ENCODE data around the gene DDX1. TPM values are rescaled to one million over a fixed set of nuclear protein-coding genes. Genes with fewer than 3 reads are reported as not detected.

Gene DDX1
- total and polyA plus RNA-seq, 9 of the 15 experiments (the other 6 are each of a cell fraction or from before 2014, with no cell fraction given), result 116 to 277 (median 232) TPM

DNA sequence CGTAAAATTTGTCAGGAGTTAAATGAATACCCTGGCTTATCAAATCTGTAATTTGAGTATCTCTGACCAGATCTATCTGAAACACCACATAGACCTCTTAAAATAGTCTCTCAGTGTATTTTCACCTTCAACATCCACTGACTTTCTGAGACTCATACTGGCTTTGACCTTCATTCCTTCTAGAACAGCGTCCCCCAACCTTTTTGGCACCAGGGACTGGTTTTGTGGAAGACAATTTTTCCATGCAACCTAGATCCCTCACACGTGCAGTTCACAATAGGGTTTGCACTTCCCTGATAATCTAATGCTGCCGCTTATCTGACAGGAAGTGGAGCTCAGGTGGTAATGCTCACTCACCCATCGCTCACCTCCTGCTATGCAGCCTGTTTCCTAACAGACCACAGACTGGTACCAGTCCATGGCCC lies 33.8 kb upstream of the DDX1 start (continued):
- TF ChIP-seq, protein P1, sequence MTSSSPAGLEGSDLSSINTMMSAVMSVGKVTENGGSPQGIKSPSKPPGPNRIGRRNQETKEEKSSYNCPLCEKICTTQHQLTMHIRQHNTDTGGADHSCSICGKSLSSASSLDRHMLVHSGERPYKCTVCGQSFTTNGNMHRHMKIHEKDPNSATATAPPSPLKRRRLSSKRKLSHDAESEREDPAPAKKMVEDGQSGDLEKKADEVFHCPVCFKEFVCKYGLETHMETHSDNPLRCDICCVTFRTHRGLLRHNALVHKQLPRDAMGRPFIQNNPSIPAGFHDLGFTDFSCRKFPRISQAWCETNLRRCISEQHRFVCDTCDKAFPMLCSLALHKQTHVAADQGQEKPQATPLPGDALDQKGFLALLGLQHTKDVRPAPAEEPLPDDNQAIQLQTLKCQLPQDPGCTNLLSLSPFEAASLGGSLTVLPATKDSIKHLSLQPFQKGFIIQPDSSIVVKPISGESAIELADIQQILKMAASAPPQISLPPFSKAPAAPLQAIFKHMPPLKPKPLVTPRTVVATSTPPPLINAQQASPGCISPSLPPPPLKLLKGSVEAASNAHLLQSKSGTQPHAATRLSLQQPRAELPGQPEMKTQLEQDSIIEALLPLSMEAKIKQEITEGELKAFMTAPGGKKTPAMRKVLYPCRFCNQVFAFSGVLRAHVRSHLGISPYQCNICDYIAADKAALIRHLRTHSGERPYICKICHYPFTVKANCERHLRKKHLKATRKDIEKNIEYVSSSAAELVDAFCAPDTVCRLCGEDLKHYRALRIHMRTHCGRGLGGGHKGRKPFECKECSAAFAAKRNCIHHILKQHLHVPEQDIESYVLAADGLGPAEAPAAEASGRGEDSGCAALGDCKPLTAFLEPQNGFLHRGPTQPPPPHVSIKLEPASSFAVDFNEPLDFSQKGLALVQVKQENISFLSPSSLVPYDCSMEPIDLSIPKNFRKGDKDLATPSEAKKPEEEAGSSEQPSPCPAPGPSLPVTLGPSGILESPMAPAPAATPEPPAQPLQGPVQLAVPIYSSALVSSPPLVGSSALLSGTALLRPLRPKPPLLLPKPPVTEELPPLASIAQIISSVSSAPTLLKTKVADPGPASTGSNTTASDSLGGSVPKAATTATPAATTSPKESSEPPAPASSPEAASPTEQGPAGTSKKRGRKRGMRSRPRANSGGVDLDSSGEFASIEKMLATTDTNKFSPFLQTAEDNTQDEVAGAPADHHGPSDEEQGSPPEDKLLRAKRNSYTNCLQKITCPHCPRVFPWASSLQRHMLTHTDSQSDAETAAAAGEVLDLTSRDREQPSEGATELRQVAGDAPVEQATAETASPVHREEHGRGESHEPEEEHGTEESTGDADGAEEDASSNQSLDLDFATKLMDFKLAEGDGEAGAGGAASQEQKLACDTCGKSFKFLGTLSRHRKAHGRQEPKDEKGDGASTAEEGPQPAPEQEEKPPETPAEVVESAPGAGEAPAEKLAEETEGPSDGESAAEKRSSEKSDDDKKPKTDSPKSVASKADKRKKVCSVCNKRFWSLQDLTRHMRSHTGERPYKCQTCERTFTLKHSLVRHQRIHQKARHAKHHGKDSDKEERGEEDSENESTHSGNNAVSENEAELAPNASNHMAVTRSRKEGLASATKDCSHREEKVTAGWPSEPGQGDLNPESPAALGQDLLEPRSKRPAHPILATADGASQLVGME (CRISPR knock-in tag; IDR thresholded peaks at IDR 0.05), result no peak
- TF ChIP-seq POLR3G (IDR thresholded peaks at IDR 0.05; ENCODE audit: extremely low read depth, insufficient read length, insufficient replicate concordance) (no peak), ZBTB1 (CRISPR knock-in tag; IDR thresholded peaks at IDR 0.05; ENCODE audit: borderline replicate concordance, low read depth) (no peak), SRSF7 (optimal IDR thresholded peaks at IDR 0.05; ENCODE audit: low read depth, low read length) (no peak), RAD51 (IDR thresholded peaks at IDR 0.05; ENCODE audit: borderline replicate concordance, low read depth) (no peak), SLC30A9 (CRISPR knock-in tag; IDR thresholded peaks at IDR 0.05) (no peak), PPARD (CRISPR knock-in tag; IDR thresholded peaks at IDR 0.05) (no peak), NFIC (IDR thresholded peaks at IDR 0.05) (peak; percentile 70), BCOR (IDR thresholded peaks at IDR 0.05) (no peak), TFAM (CRISPR knock-in tag; conservative IDR thresholded peaks at IDR 0.05) (no peak)
- TF ChIP-seq, protein P2, sequence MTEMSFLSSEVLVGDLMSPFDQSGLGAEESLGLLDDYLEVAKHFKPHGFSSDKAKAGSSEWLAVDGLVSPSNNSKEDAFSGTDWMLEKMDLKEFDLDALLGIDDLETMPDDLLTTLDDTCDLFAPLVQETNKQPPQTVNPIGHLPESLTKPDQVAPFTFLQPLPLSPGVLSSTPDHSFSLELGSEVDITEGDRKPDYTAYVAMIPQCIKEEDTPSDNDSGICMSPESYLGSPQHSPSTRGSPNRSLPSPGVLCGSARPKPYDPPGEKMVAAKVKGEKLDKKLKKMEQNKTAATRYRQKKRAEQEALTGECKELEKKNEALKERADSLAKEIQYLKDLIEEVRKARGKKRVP (CRISPR knock-in tag; IDR thresholded peaks at IDR 0.05), result no peak

Data from K562 (cell line).